IPS DF 4.7 (cell line): ENCODE data around the gene FAM78A.
"Not testable (repeated sequence)": the region's sequence is repeated elsewhere in the genome, so short reads cannot be mapped to it uniquely, and the experiment has no call there.

Experiments used
- DNase-seq: peaks from one replicate; pipeline ENCODE4 v3.0.0-alpha.2; 2013; ENCODE audit warnings: low spot score; ENCODE audit errors: extremely low read depth

Gene FAM78A

DNA sequence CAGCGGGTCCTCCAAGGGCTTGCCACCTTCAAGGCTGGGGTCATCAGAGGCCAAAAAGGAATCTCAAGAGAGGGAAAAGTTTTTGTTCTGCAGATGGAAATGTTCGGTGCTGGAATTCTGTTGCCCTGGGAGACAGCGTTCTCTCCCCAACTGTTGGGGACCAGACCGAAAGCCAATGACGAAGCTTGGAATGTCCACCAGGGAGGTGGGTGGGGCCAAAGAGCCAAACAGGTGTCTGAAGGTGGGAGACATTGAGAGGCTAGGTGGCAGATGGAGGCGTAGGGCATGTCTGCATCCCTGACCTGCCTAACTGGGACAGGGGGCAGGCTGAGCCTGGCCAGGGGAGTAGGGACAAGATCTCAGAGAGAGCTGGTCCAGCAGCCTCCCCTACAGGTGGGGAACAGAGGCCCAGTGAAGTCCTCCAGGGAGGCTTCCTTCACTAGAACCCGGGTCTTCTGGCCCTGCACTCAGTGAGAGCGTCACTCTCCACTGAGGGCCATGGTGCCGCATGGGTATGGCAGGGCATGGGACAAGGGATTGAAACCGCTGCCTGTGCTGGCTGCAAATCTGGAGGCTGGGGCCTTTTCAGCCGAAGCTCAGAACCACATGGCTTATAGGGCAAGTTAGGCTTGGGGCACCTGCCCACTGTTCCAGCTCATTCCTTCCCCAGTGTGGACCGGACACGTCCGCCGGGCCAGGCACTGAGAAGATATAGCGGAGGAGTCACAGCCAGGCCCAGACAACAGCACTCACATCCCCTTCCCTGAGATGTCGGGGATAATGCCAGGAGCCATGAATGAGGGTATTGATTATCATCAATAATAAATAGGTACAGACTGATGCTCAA is 5.0 kb upstream of the FAM78A start:
- no peak for DNase-seq

GRCh38 chr9:131280660-131281059 is 4.3 kb upstream of the FAM78A start:
- no peak for DNase-seq

DNA sequence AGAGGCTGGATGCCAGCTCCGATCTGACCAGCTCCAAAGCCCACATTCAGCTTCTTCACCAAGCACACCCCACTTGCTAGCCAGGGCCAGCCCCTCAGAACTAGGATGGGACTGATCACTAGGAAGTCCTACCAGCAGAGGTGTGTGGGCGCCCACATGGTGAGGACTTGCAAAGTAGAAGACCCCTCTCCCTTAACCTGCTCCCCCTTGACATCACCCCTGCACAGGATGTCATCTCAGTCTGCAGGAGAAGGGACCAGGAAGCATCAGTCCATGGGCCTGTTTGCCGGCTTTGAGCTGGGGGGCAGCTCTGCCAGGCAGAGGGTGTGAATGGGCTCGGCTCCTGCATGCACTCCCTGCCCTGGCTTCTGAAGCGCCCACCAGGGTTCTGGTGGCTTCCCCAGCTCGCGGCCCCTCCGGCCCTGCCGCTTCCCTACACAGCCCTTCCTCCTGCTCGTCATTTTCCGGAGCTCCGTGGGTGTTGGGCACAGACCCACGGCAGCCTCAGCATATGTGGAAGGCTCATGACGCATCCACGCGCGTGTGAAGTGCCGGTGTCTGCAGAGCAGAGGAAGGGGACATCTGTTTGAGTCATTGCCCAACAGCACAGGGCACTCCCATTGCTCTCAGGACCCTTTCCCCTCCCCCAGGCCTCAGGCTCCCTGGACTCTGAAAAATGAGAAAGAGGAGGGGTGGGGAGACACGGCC is 3.7 kb upstream of the FAM78A start:
- no peak for DNase-seq

- no peak for DNase-seq
Measured at GRCh38 chr9:131279196-131279862, 3.0 kb upstream of the FAM78A start.

DNA sequence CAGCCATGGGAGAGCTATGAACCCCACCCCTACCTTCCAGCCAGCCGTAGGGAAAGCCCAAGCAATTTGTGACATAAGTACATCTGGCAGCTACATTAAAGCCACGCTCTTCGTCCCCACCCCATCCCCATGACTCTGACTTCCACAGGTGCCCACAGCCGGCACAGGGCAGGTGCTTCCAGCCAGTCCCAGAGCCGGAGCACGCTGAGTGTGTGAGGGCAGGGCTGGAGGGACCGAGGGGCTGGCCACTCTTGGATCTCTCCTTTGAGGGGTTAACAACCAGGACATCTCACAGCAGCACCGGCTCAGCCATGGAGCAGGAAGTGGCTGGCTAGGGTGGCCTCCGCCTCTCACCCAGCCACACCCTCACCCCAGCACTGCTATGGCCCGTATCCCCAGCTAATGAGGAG is 2.4 kb upstream of the FAM78A start:
- no peak for DNase-seq

DNA sequence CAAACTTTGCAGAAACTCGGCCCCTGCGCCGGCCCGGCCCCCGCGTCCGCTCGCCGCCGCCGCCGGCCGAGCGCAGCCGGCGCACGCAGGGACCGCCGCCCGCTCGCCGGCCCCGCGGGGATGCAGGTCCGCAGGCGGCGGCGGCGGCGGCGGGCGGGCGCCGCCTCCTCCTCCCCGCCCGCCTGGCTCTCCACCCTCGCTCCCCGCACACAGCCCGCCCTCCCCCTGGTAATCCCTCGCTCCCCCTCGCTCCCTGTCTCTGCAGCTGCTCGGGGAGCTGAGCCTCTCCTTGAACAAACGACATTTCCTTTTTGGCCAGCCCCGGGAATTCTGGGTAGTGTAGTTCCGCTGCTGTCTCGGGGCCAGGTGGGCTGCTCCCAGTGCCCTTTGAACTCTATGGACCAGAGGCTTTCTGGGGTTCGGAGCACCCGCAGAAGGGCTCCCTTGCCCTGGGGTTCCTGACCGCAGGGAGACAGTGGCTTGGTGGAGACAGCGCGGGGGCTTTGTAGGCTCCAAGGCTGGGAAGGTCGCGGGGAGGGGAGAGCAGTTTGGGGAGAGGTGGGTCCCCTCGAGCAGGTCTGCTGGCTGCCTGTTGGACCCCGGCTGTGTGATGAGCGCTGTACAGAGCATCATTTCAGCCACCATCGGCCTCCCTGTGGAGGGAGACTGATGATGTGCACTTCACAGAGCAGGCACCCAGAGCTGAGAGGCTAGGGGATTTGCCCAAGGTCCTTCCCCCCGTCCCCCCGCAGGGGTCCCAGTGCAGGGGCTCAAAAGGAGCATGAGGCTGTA is 1.8 kb upstream of the FAM78A start:
- DNase-seq: no peak

GRCh38 chr9:131277287-131277909 is 1.1 kb upstream of the FAM78A start:
- no peak for DNase-seq

GRCh38 chr9:131276891-131277286 is 579 bp upstream of the FAM78A start:
- no peak for DNase-seq

DNA sequence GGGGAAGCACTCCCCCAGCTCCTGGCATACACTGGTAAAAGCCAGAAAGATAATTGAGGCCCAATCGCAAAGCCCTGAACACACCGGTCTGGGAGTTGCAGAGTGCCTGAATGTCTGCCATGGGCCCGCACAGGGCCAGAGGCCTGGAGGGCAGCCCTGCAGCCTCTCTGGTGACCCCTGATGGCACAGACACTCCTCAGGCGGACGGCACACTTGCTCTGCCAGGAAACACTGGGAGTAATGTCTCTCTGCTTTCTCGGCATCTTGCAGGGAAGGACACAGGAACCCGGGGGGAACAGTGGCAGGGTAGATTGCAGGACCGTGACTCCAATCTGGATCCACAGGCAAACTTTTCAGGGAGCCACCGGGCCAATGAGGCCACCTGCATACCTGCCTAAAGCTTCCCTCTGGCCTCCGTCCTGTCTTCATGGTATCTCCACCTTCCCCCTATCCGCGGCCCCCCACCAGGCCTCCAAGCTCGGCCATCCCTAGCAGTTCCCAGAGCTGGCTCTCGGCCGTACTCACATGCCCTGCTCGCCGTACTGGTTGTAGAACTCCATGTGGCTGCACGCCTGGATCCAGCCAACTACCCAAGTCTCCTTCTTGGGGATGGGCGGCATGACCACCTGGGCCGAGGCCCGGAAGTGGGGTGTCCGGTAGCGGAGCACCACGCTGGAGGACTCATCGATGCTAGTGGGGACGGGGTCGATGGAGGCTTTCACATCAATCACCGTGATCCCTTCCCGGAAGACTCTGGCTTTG is 797 bp downstream of the FAM78A start:
- no peak for DNase-seq

GRCh38 chr9:131274674-131275331 is 1.5 kb downstream of the FAM78A start:
- DNase-seq: no peak

GRCh38 chr9:131273856-131274673 is 2.2 kb downstream of the FAM78A start:
- no peak for DNase-seq

DNA sequence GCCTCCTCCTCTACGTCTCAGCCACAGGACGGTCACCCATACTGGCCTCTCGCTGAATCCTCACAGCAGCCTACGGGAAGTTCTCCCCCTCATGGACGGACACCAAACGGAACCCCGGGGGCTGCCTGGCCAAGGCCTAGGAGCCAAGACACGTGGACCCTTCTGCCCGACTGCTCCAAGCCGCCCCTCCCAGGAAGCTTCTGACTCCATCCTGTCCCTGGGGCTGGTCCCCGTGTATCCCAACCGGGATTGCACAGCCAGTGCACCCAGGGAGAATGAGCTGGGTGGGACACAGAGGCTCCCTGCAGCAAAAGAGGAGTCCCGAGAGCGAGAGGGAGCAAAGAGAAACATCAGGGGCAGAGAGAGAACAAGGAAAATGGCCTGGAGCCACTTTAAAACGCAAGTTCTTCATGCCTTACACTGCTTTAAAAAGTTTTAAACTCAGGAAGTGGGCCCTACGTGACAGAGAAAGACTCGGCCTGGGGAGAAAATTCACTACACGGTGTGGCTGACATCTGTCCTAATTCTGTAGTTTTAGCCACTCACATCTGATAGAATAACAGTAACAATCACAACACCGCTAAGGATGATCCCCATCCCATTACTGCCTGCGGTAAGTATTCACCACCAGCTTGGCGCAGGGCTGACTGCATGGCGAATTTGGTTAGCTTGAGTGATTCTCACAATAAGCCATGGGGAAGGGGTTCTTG is 3.0 kb downstream of the FAM78A start:
- no peak for DNase-seq

DNA sequence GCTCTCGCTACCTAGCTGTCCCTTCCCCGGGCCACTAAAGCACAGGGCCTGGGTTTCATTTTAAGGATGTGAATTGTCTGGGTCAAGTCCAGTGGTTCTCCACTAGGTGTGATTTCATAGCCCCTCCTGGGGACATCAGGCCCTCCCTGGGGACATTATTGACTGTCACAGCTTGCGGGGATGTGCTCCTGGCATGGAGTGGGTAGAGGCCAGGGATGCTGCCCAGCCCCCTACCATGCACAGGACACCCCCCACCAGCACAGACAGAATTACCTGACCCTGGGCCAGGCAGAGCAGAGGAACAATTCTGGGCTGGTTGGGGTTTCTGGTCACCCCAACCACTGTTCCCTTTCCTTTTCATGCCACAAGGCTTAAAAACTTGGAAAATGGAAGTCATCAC is 4.1 kb downstream of the FAM78A start:
- no peak for DNase-seq

DNA sequence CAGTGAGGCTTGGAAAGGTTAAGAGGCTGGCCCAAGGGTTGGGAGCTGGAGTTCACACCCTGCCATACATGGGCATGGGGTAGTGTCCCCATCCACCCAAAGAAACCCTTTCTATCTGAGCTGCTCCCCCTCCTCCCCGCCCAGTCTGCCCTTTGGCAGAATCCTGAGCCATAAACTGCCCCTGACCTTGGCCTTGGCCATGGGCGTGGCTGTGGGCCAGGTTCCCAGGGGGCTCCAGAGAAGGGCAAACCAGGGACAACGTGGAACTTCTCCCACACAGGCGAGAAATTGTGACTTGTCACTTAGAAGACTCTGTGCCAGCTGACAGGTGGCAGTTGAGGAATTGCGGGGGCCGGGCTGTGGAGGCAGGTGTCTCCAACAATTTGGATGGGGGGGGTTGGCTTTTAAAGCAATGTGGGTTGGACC is 4.8 kb downstream of the FAM78A start:
- no peak for DNase-seq

DNA sequence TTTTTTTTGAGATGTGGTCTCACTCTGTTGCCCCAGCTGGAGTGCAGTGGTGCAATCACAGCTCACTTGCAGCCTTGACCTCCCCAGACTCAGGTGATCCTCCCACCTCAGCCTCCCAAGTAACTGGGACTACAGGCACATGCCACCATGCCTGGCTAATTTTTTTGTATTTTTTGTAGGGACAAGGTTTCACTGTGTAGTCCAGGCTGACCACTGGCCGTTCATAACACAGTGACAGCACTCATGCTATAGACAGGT is 5.4 kb downstream of the FAM78A start:
- DNase-seq: not testable (repeated sequence)

DNA sequence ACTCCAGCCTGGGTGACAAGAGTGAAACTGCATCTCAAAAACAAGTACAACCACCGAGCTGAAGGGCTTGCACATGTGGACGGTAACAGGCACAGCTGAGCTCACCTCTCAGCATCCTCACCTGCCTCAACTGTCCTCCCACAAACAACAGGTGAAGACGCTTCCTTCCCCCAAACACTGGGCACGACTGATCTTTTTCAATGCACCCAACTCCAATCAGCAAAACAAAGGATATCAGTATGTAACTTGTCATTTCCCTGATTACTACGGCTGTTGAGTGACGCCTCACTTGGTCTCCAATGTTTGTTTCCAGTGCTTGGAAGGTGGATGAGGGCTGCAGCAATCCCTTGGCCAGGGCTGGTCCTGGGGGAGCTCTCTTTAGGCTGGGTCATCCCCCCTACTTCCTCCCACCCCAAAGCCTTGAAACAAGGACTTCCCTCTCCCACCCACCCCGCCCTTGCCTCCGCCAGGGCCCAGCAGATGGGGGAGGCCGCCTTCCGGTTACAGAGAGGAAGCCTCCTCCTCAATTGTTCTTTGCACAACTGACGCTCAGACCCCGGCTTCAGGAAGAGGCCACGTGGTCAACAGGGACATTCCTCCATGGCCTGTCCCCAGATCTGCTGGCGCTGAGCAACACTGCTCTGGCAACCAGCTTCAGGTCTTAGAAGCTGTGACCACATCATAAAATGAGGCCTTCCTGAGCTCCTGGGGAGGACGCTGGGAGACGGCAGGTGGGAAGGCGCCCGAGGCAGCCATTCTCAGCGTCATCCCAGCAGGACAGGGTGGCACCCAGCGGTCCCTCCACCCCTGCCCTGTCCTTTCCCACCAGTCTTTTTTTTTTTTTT is 5.9 kb downstream of the FAM78A start:
- no peak for DNase-seq
